Measurements from ENCODE around the gene CIITA.

CIITA gene

DNA sequence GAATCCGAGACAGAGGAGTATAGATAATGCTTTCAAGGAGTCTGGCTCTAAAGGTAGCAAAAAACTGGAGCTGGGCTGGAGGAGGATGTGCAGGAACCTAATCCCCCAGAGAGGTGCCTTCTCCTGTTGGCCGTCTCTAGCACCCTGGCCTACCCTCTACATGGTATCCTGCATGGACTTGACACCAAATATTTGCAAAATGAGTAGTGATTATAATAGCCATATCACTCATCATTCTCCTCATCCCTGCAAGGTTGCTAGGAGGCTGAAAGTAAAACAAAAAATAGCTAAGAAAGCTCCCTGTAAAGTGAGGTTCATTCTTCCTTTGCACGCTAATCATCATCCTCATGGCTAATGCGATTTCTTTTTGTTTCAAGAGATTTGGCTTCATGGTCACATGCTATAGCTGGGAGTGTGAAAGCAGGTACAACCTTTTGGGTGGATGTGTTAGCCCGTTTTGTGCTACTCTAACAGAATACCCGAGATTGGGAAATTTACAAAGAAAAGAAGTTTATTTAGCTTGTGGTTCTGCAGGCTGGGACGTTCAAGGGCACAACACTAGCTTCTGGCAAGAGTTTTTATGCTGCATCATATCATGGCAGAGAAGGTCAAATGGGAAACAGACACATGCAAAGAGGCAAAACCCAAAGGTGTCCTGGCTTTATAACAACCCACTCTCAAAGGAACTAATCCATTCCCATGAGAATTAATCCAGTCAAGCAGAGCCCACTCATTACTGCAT lies 27.1 kb upstream of the CIITA start:
- no peak for DNase-seq (ENCODE audit: low read depth in 1 of 2, low spot score in 1 of 2)

DNA sequence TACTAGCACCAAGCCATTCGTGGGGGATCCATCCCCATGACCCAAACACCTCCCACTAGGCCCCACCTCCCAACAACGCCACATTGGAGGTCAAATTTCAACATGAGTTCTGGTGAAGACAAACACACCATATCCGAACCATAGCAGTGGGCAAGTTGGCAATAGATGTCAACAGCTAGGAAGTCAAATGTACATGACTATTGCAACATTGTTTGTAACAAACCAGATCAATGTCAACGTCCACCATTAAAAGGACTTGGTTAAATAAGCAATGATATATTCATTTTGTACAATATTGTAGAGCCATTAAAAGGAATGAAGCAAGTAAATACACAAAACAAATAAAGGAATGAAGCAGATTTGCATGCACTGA lies 26.5 kb upstream of the CIITA start:
- DNase-seq (ENCODE audit: low read depth in 1 of 2, low spot score in 1 of 2) = no peak

DNA sequence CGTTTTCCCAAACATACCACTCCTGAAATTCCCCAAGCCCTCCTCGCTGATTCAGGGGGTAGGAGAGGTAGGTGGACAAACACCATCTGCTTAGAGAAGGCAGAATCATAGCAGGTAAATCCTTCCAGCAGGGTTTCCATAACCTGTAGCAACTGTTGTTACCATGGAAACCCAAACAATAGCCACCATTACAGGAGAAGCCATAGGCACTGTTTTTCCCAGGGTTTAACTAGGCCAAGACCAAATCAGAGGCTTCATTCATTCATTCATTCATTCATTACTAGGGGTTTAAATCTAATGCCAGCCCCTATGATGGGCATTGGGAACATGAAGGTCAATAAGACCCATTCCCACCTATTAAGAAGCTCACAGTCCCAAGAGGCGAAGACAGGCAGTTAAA lies 25.5 kb upstream of the CIITA start:
- no peak for DNase-seq (ENCODE audit: low read depth in 1 of 2, low spot score in 1 of 2)

DNA sequence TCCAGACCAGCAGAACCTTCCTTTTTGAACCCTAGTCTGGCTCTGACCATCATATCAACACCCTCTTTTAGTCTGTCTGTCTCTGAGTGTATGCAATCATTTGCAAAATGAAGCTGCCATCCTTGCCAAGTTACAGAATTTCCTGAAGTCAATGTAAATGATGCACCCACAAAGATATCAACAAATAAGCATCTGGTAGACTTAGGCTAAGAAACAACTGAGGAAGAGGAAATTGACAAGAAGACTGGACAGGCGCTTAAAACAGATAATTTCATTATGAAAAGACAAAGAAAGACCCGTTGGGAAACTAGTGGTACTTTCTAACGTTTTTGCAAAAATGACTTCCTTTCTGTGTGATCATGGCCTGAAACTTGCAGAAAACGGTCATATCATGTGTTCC lies 24.7 kb upstream of the CIITA start:
- DNase-seq (ENCODE audit: low read depth in 1 of 2, low spot score in 1 of 2) = no peak

DNA sequence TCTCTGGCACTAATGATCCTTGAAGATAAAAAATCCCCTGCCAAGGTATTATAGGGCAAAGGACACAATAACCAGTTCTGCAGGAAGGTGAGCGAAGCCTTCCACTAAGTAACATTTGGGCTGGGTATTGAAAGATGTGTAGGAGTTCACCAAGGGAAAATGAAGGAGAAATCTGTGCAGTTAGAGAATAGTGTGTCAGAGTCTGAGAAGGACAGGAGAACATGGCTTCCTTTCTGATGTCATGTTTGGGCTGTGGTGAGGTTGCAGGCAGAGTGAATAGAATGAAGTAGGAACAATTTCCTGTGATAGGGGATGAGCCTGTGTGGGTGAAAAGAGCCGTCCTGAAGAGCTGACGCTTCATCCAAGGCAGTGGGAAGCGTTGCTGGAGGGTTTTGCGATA lies 24.1 kb upstream of the CIITA start:
- DNase-seq (ENCODE audit: low read depth in 1 of 2, low spot score in 1 of 2) = no peak

DNA sequence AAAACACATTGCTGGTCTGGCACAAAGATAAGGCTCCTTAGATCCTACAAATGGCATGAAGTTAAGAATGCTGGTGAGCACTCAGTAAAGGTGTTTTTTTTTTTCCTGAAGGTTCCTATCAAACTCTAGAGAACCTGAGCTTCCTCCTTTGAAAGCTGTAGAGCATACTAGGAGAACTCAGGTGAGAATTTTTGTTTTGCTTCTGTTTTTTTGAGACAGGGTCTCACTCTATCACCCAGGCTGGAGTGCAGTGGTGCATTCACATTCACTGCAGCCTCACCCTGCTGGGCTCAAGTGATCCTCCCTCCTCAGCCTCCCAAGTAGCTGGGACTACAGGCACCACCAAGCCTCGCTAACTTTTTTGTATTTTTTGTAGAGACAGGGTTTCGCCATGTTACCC lies 21.0 kb upstream of the CIITA start:
- DNase-seq (ENCODE audit: low read depth in 1 of 2, low spot score in 1 of 2) = no peak

DNA sequence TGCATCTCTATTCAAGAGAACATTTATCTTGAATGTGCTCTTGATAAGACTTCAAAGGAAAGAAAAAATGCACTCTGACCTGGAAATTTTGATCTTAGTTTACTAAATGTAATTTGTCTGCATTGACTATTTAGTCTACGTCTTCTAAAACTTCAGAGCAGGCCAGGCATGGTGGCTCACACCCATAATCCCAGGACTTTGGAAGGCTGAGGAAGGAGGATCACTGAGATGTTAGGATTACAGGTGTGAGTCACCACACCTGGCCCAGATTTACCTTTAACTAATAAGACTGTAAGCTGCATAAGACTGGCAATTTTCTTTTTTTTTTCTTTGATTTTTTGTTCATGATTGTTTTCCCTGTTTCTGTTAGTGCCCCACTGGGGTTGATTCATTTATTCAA lies 18.8 kb upstream of the CIITA start:
- DNase-seq (ENCODE audit: low read depth in 1 of 2, low spot score in 1 of 2) = no peak

DNA sequence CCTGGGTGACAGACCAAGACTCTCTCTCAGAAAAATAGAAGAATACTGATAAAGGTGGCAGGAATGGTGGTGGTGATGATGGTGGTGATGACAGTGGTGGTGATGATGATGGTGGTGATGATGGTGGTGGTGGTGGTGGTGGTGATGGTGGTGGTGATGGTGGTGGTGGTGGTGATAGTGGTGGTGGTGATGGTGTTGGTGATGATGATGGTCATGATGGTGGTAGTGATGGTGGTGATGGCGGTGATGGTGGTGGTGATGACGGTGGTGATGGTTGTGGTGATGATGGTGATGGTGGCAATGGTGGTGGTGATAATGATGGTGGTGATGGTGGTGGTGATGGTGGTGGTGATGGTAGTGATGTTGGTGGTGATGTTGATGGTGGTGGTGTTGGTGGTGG lies 18.0 kb upstream of the CIITA start:
- DNase-seq (ENCODE audit: low read depth in 1 of 2, low spot score in 1 of 2) = no peak

DNA sequence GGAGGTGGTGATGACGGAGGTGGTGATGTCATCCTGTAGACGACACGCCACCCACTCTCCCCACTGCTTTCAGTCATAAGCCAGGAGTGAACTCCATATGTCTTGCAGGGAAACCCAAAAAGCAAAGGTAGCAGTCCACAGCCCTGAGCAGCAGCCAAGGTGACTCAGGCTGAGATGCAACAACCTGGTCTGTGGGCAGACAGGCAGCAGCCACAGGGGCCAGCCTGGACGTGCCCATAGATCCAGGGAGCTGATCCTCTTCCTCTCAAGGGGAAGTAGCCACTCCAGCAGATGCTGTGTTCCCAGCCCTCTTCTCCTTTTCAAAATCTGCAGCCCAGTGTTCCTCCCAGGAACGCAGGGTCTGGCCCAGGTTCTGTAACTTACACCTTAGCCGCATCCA lies 17.3 kb upstream of the CIITA start:
- no peak for DNase-seq (ENCODE audit: low read depth in 1 of 2, low spot score in 1 of 2)

DNA sequence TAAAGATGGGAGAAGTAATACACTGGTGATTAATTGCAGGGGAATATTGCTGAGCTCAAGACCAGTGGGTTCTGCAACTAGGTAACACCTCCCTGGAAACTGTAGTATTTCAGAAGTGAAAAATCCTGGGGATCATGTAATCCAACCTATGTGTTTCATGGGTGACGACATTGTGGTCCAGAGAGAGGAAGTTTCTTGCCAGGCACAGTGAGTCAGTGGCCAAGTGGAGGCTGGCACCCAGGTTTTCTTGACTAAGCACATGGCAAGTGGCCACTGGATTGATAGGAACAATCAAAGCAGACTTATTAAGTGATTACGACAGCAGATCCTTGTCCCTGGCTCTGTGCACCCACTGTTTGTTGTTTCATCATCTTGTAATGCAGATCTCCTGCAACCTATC lies 14.6 kb upstream of the CIITA start:
- DNase-seq (ENCODE audit: low read depth in 1 of 2, low spot score in 1 of 2) = no peak

DNA sequence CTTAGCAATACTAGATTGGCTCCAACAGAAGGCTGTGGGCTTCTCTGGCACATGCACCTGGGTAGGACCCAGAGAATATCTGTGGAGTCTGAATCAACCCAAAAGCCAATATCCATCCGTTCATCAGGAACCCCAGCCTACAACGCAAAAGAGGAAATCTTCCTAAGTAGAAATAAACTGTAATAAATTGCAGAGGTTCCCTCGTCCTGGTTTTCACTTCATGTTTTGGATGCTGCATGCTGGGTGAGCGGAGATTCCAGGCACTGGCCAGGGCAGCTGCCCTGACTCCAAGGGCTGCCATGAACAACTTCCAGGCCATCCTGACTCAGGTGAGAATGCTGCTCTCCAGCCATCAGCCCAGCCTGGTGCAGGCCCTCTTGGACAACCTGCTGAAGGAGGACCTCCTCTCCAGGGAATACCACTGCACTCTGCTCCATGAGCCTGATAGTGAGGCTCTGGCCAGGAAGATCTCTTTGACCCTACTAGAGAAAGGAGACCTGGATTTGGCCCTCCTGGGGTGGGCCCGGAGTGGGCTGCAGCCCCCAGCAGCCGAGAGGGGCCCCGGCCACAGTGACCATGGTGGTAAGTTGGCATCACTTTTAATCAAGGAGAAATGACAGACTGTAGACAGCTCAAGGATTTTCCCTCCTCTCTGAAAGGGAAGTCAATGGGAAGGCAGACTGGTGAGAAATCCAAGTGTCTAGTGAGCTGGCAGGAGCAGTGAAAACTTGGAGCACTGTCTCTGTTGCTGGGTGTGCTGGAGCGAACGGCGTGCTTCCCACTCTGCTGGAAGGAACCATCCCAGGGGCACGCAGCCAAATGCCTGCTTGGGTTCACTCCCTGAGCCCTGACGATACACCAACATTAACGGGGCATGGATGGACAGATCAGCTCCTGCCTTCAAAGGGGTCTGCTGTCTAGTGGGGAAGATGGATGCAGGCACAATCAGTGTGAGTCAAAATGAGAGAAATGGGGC lies 10.7 kb upstream of the CIITA start:
- DNase-seq (ENCODE audit: low read depth in 1 of 2, low spot score in 1 of 2) = no peak

DNA sequence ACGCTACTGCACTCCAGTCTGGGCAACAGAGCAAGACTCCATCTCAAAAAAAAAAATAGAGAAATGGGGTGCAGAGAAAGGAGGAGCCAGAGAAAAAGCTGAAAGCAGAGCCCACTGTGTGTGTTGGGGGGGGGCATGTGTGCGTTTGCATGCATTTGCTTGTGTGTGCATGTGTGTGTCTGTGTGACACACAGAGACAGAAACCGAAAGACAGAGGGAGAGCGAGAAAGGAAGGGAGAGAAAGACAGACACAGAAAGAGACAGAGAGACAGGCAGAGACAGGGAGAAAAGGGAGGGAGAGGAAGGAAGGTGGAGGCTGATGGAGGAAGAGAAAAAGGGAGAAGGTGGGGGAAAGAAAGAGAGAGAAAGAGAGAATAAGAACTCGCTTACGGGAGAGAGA lies 9.8 kb upstream of the CIITA start:
- DNase-seq (ENCODE audit: low read depth in 1 of 2, low spot score in 1 of 2) = no peak

DNA sequence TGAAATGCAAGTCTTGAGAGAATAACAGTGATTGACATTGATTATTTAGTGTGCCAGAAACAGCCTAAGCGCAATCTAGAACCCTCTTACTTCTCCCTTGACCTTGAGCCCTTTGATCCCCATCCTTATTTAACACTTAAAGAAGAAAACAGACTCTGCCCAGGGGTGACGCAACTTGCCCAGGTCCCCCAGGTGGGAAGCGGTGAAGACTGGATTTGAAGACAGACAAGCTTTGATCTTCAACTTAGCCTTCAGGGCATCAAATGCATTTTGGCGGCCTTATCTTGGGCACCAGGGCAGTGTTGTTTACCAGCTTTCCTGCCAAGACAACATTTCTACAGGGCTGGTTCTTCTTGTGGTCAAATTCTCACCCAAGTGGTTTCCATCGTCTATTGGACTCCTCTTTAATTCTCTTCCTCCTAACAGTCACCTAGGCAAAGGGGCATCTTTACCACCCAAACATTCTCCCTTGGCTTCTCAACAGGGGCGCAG lies 8.9 kb upstream of the CIITA start:
- DNase-seq (ENCODE audit: low read depth in 1 of 2, low spot score in 1 of 2) = no peak

DNA sequence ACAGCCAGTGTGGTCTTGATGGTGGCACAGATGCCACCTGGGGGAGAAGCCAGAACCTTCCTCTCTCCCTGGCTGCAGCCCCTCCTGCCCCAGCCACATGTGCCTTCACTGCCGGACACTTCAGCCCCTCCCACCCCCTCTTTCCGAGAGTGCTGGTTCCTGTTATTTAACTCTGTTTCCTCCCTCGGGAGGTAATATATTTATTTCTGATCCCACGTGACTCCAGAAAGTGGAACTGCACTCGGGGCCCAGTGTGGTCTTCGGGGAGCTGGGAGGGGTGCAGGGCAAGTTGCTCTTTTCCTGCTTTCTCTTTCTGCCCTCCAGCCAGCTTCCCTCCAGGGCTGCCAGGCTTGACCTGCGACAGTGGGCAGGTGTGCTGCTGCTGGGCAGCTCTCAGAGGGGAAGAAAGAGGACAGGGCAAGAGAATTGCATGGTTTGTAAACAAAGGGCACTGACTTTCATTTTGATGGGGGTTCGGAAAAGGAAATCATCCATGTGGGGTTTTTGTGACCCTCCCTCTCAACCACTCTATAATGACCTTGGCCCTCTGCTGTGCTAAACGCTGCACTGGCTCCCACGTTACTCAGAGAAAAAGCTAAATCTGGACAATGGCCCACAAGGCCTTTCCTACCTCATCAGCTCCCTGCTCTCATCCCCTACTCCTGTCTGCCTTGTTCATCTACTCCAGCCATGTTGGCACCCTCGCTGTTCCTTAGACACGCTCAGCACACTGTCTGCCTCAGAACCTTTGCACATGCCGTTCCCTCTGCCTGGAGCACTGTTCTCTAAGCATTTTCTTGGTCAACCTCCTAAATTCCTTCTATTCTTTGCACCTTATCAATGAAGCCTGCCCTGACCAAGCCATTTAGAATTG lies 8.2 kb upstream of the CIITA start:
- DNase-seq (ENCODE audit: low read depth in 1 of 2, low spot score in 1 of 2) = no peak

DNA sequence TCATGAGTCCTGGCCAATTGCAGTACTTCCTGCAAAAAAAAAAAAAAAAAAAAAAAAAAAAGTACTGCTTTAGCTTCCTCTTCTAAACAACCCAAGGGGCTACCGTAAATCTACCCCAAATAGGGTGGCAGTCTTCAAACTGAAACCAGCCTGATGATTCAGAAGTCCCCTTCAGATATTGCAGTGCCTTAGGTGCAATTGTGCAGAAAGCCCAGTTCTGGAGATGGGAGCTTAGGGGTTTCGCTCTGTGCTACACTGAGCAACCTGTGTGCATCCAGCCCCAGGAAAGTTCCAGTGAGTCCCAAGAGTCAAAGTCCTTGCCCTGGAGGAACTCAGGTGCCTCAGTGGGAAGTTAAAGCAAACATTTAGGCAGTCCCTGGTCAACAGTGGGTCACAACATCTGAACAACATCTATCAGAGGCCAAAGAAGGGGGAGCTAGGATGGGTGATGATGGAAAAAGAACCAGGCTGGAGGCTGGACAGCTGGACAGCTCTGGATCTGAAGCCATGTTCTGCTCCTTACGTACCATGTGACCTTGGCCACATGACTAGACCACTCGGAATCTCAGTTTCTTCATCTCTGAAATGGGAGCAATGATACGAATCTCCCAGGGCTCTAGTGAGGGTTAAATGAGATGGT lies 6.7 kb upstream of the CIITA start:
- no peak for DNase-seq (ENCODE audit: low read depth in 1 of 2, low spot score in 1 of 2)

DNA sequence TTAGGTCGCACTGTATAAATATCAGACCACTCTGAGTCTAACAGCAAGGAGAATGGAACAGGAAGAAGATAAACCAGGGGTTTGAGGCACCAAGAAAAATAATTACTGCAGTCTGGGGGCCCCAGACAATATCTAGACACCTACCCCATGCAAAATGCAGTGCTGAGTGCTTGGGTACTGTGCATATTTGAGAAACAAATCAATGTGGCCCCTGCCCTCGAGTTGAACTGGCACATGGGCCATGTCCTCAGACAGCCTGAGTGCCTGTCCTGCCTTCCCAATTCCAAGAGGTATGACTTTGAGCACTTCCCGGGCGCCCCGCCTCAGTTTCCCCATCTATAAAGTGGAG lies 6.2 kb upstream of the CIITA start:
- no peak for DNase-seq (ENCODE audit: low read depth in 1 of 2, low spot score in 1 of 2)

DNA sequence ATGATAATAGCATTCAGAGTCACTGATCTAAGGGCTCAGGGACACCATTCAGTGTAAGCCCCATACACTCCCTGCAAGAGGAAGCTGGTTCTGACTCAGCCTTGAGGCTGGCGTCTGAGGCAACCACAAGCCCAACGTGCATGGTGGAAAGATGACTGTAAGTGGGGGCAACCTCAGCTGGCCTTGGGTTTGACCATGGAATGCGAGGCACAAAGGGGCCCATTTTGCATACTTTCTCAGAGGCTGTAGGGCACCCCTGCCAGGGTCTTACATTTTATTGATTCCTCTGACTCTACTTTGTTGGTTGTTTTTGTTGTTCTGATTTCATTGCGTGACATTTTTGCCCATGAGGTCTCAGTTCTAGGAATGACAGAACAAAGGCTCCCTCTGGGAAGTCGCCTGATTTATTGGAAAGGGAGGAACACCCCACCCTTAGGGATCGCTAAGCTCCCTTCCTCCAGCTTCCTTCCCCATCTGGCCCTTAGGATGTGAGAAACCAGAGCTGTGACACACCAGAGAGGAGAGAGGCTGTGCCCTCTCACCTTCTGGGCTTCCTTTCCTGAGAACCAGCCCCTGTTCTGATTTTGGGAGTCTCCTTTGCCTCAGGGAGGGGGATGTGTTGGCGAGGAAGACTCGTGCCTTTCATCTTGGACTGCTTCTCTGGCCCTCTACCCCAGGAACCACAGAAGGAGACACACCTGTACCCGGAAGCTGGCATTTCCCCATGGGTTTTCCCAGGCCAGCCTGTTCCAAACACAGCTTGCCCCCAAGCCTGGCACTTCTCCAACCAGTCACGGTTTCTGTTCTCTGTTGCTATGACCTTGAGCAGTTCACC lies 5.6 kb upstream of the CIITA start:
- DNase-seq (ENCODE audit: low read depth in 1 of 2, low spot score in 1 of 2) = no peak

DNA sequence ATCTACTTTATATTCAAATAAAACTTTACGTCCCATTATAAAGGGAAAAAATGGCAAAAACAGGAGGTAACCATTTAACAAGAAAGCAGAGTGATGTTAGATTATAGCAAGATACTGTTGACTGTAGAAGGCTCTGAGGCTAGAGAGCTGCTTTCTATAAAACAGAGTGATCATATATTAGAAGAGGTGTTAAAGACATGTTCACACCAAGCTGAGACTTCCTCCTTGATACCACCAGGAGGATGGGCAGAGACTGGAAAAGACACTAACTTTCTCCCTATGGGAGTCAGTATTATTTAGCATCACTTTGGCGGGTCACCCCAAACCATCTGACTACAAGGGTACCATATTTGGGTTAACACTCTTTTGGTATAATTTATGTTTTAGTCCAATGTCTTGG lies 687 bp upstream of the CIITA start:
- no peak for DNase-seq (ENCODE audit: low read depth in 1 of 2, low spot score in 1 of 2)

DNA sequence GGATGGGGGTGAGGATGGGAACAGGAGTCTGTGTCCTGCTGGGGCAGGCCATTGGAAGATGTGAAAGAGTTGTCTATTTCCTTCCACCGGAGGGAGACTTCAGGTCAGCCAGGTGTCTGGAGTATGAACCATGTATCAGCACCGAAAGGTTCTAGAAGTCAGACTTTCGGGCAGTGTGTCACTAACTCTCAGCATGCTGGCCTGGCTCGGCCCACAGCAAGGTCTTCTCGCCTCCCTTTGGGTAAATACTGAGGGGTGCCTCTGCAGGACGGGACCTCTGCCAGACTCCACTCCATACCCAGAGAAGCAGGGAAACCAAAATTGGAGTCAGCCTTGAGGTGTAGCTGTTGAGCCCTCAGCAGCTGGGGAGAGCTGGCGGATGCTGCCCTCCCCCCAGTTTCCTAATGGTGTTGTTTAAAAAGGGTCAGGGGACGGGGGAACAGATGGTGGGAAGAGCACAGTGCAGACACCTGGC lies 507 bp downstream of the CIITA start:
- no peak for DNase-seq (ENCODE audit: low read depth in 1 of 2, low spot score in 1 of 2)

DNA sequence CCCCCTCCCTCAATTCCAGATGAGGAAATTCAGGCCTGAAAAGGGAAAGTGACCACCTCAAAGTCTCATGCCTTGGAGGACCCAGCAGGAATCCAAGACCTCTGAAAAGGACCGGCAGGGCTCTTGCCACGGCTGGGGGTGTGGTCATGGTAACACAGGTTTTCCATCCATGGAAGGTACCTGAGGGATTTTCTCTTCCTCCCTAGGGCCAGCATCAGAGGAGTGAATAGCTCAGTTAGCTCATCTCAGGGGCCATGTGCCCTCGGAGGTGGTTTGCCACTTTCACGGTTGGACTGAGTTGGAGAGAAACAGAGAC lies 1.3 kb downstream of the CIITA start:
- DNase-seq (ENCODE audit: low read depth in 1 of 2, low spot score in 1 of 2) = no peak

Data from stimulated activated CD4-positive, alpha-beta T cell treated with anti-CD3 and anti-CD28 coated beads, Interleukin-15, amount 100 ng/mL, for 1 hour (primary cell).